ENCODE measurements around the gene HLA-B. TPM values are rescaled to one million over a fixed set of nuclear protein-coding genes. Genes with fewer than 3 reads are reported as not detected.
"Not testable (repeated sequence)": the region's sequence is repeated elsewhere in the genome, so short reads cannot be mapped to it uniquely, and the experiment has no call there.

Gene HLA-B
- total RNA-seq = 256 and 1,456 TPM in 2 replicates

DNA sequence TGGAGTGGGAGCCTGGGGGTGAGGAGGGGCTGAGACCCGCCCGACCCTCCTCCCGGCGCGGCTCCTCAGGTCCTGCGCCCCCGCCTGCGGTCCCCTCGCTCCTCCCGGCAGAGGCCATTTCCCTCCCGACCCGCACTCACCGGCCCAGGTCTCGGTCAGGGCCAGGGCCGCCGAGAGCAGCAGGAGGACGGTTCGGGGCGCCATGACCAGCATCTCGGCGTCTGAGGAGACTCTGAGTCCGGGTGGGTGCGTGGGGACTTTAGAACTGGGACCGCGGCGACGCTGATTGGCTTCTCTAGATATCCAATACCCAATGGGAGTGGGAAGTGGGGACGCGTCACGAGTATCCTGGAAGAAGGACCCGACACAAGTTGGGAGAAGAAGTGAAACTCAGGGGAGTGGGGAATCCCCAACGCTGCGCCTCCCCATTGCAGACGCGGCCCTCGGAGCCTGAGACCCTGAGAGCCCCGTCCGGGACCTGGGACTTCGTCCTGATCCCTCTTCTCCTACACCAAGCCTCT, at the start of gene HLA-B:
HLA-B (minus strand) TSS at position 234 of the 521 bp plus-strand sequence; CDS start at position 213, 21 bp downstream.
- DNase-seq = peak; percentile 92

- no peak for DNase-seq
These were observed 49.0 kb upstream of the HLA-B start for GRCh38 chr6:31405996-31406395.

- not testable (repeated sequence) for DNase-seq
These were observed 47.0 kb upstream of the HLA-B start for GRCh38 chr6:31404061-31404364.

DNA sequence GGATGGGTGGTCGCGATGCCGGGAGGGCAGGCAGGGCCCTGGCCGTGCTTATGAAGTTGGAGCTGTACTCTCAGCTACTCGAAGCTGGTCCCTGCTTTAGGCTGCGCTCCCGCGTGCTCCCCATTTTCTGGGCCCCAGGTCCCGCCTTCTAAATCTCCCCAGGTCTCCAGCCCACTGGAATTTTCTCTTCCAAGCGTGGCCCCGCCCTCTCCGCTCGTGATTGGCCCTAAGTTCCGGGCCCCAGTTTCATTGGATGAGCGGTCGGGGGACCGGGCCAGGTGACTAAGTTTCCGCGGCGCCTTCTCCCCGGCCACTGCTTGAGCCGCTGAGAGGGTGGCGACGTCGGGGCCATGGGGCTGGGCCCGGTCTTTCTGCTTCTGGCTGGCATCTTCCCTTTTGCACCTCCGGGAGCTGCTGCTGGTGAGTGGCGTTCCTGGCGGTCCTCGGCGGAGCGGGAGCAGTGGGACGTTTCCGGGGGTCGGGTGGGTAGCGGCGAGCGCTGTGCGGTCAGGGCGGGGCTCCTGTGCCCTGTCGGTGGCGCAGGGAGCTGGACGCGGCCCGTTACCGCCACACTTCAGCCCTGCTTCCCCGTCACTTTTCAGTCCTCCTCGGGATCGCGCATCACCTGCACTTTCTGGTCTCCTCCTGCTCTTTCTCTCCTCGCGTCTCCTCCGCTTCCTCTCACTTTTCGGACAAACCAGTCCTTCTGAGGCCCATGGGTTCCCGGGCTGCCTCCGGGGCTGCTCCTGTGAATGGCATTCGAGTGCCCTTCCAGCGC, 46.5 kb upstream of the HLA-B start, which contains the start of gene MICA:
MICA (plus strand) TSS at position 313 of the 778 bp plus-strand sequence; CDS start at position 351, 38 bp downstream.
- DNase-seq = peak; percentile 92

DNA sequence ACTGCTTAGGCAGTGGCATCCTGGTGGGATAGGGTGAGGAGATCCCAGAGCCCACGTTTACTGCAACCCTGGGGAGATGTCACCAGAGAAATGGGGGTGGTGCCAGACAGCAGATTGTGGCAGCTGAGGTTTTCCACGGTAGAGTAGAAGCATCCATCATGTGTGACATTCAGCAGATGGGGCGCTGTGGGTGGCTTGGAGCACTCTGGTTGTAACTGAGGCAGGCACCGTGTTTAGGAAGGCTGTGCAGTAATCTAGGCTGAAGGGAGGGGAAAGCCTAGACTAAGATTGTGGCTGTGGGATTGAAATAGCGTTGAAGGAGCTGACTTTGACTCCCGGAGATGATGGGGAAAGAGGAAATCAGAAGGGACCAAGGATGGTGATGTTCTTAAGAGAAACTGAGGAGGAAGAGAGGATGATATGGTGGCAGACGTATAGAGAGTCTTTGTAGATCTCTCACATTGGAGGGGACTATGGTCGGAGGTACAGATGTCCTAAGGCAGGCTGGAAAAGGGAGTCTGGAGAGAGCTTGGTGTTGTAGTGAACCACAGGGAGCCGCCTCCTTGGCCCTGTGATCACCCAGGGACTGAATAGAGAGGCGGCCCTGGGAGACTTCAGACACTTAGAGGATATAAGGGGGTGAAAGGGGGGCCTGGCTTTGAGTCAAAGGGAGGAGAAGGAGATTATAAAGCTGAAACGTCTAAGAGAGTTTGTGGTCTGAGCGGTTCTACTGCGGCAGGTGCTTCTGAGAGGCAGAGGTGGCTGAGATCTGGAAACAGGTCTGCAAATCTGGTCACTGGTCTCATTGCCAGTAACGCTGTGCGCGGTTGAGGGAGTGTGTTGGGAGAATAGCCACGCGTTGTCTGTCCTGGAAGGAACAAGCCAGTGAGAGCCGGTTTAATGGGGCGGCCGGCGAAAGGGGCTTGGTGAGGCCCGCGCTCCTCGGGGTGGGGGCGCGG, 45.6 kb upstream of the HLA-B start:
- DNase-seq = peak; percentile 38

GRCh38 chr6:31401403-31401802, 44.4 kb upstream of the HLA-B start:
- peak; percentile 73 for DNase-seq

DNA sequence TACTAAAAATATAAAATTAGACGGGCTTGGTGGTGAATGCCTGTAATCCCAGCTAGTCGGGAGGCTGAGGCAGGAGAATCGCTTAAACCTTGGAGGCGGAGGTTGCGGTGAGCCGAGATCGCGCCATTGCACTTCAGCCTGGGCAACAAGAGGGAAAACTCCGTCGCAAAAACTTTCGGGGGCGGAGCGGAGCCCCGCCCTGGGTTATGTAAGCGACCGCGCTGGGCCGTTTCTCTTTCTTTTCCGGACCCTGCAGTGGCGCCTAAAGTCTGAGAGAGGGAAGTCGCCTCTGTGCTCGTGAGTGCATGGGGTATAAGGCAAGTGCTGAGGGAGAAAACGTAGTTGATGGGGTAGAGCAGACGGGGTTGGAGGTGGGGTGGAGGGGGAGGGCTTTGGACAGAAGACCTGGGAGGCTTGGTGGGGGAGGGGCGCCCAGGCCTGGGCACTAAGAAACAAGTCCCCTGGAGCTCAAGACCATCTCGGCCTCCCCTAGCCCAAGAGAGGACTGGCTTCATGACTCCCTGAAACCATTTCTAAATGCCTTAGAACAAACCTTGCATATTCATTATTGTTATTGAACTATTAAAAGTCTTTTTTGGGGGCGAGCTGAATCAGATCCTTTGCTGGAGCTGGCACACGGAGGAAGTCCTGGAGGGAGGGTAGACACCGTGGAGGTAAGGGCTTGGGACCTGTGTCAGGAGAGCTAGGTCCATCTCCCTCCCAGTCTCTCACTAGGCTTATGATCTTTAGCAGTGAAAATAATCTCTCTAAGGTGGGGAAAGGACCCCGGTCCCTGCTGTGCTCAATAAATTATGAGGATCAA, 43.7 kb upstream of the HLA-B start:
- DNase-seq = peak; percentile 59

- peak; percentile 95 for DNase-seq
These were observed 42.8 kb upstream of the HLA-B start for GRCh38 chr6:31399589-31400466.

GRCh38 chr6:31397901-31398525, 41.0 kb upstream of the HLA-B start:
- no peak for DNase-seq

- not testable (repeated sequence) for DNase-seq
These were observed 40.1 kb upstream of the HLA-B start for GRCh38 chr6:31397153-31397499.

GRCh38 chr6:31396422-31397152, 39.6 kb upstream of the HLA-B start:
- DNase-seq = peak; percentile 90

DNA sequence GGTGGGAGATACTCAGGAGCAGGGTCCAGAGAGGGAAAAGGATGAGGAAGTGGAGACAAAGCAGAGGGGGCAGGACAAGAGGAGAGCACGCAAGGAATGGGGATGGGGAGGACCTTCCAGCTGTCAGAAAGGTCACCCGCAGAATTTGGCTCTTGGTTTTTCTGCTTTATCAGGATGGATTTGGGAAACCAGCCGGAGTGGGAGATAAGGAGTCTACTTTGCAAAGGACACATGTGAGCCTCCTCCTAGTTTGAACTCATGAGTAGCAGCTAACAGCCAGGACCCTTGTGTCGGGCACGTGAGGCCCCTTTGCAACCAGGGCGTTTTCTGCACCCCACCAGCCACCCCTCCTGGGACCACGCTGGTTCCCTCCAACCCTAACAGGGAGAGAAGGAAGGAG, 38.9 kb upstream of the HLA-B start:
- DNase-seq = no peak

DNA sequence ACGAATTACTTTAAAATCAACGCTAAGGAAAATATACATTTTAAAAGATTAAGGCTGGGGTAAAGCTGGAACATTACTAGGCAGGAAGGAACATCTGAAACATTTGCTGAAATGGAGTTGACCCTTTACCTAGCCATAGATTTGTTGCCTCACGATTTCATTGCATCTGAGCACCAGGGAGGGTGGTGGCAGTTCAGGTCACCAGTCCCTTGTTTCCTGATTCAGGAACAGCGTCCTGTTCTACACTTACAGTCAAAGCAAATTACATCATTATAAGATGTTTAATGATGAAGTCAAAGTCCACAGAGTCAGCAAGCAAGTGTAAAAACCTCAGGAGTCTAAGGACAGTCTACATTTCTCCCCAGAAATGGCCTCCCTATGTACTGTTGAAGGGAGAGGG, 37.4 kb upstream of the HLA-B start:
- no peak for DNase-seq

- no peak for DNase-seq
These were observed 37.0 kb upstream of the HLA-B start for GRCh38 chr6:31393932-31394331.

DNA sequence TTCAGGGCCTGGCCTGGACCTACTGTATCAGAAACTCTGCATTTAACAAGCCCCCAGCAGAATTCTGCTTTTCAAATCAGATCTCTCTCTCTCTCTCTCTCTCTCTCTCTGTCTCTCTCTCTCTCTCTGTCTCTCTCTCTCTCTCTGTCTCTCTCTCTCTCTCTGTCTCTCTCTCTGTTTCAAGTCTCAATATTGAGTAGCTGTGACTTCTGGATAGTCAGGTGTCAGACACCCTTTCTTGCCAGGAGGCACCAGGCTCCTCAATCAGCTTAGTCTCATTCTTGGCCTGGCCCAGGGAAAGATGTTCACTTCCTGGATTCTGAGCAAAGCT, 32.8 kb upstream of the HLA-B start:
- DNase-seq = not testable (repeated sequence)

- DNase-seq = not testable (repeated sequence)
These were observed 32.2 kb upstream of the HLA-B start for GRCh38 chr6:31388916-31389801.

GRCh38 chr6:31386977-31387376, 30.0 kb upstream of the HLA-B start:
- DNase-seq = no peak

DNA sequence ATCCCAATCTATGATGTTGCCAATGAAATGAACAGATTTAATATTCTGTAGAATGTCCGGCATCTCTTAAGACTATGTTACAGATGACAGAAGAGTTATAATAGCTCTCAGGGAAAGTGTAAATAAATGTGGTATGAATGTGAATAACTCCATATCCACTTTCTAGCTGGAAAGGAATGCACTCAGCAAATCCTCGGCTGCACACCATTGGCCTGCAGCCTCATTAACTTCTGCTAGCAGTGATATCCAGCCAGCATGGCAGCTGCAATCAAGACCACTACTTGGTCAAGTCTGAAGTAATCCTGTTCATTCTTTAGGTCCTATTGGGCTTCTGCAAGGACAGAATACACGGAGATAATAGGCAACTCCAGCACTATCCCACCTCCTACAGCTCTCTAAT, 29.1 kb upstream of the HLA-B start:
- no peak for DNase-seq

DNA sequence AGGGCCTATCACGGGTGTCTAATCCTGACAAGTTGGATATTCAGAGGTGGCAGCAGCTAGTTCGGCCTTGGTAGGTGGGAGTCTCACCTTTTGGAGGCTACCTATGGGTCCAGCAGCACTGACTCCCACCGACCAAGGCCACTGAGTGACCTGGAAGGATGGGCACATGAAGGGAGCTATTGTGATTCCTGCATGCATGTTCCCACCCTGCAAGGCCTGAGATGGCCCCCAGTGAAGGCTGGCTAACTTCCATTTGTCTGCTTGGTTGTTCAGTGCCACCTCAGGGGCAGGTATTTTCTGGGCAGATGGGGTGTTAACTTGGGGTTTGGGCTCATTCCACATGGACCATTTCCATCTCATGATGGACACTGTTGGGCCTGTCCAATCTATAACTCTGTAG, 28.1 kb upstream of the HLA-B start:
- no peak for DNase-seq
